DND-41 (cell line): ENCODE results near the gene P2RY11.

Experiments used
- ATAC-seq: fragments of 200-7000 bp; cut with Tn5 transposase; 3 replicates; pipeline ENCODE4 v1.9.1; 2021; ENCODE audit warnings: low read depth; ENCODE audit not compliant: insufficient read depth
- DNase-seq: peaks from one replicate; pipeline ENCODE4 v3.0.0-alpha.2; 2020
- H2AFZ ChIP-seq: 2 replicates; pipeline ENCODE4 v1.6.0; 2012; ENCODE audit warnings: low read depth, low read length
- H3K27ac ChIP-seq: 2 replicates; pipeline ENCODE4 v1.5.1; 2012; ENCODE audit warnings: low read length, inconsistent platforms
- H3K27me3 ChIP-seq: fragments of 200-600 bp; sonication (generic); 2 replicates; pipeline ENCODE4 v1.6.0; 2012; ENCODE audit warnings: low read length, mild to moderate bottlenecking, inconsistent platforms; ENCODE audit not compliant: insufficient read depth, poor library complexity
- H3K36me3 ChIP-seq: 2 replicates; pipeline ENCODE4 v1.5.1; 2012; ENCODE audit warnings: low read length, inconsistent platforms; ENCODE audit not compliant: insufficient read depth
- H3K4me1 ChIP-seq: 2 replicates; pipeline ENCODE4 v1.5.1; 2012; ENCODE audit warnings: mild to moderate bottlenecking, low read length; ENCODE audit not compliant: insufficient read depth
- H3K4me2 ChIP-seq: 2 replicates; pipeline ENCODE4 v1.6.0; 2012; ENCODE audit warnings: mild to moderate bottlenecking, moderate library complexity, low read length, inconsistent platforms; ENCODE audit not compliant: insufficient read depth
- H3K4me3 ChIP-seq, 2 experiments: fragments of 200-600 bp in 1 of 2; shearing (Covaris generic) in 1 of 2; 2 replicates each; pipeline ENCODE4 v1.5.1; 2012 to 2016; ENCODE audit warnings: inconsistent platforms in 2 of 2, low read length in 2 of 2, mild to moderate bottlenecking in 2 of 2, low read depth in 1 of 2, moderate library complexity in 1 of 2
- H3K79me2 ChIP-seq: 2 replicates; pipeline ENCODE4 v1.6.0; 2012; ENCODE audit warnings: low read length, inconsistent platforms; ENCODE audit not compliant: insufficient read depth
- H3K9ac ChIP-seq: 2 replicates; pipeline ENCODE4 v1.6.0; 2012; ENCODE audit warnings: low read depth, mild to moderate bottlenecking, inconsistent platforms, low read length, moderate library complexity
- H3K9me3 ChIP-seq: 2 replicates; pipeline ENCODE4 v1.5.1; 2012; ENCODE audit warnings: low read length, moderate library complexity, mild to moderate bottlenecking, inconsistent platforms; ENCODE audit not compliant: insufficient read depth, severe bottlenecking
- H4K20me1 ChIP-seq: 2 replicates; pipeline ENCODE4 v1.6.0; 2012; ENCODE audit warnings: low read length; ENCODE audit not compliant: insufficient read depth
- EZH2 ChIP-seq: IDR thresholded peaks from 3 replicates; pipeline ENCODE4 v1.6.1; 2012; ENCODE audit warnings: borderline replicate concordance, low read depth, mild to moderate bottlenecking, moderate library complexity, low read length, inconsistent platforms; ENCODE audit not compliant: severe bottlenecking
- TF ChIP-seq, protein P1 (sequence below): IDR thresholded peaks from 2 replicates; pipeline ENCODE4 v1.5.1; 2012; ENCODE audit warnings: borderline replicate concordance, low read length, moderate library complexity, mild to moderate bottlenecking; ENCODE audit not compliant: poor library complexity, severe bottlenecking; ENCODE audit errors: extremely low read depth

Gene P2RY11

GRCh38 chr19:10076535-10076934 lies 35.0 kb upstream of the P2RY11 start:
- Histone ChIP-seq H3K4me1 (no peaks in the 10 kb centered on the region), H3K4me2 (no peak overlapping the region), H3K79me2 (no peaks in the 10 kb centered on the region), H3K9me3 (no peaks in the 10 kb centered on the region), H2AFZ (no peak overlapping the region), H3K27ac (no peak overlapping the region), H4K20me1 (no peaks in the 10 kb centered on the region), H3K4me3 (no peak overlapping the region), H3K9ac (no peak overlapping the region), H3K27me3 (no peaks in the 10 kb centered on the region), H3K36me3 (no peaks in the 10 kb centered on the region)
- no peak for DNase-seq
- ATAC-seq: no peak
- TF ChIP-seq, protein P1, sequence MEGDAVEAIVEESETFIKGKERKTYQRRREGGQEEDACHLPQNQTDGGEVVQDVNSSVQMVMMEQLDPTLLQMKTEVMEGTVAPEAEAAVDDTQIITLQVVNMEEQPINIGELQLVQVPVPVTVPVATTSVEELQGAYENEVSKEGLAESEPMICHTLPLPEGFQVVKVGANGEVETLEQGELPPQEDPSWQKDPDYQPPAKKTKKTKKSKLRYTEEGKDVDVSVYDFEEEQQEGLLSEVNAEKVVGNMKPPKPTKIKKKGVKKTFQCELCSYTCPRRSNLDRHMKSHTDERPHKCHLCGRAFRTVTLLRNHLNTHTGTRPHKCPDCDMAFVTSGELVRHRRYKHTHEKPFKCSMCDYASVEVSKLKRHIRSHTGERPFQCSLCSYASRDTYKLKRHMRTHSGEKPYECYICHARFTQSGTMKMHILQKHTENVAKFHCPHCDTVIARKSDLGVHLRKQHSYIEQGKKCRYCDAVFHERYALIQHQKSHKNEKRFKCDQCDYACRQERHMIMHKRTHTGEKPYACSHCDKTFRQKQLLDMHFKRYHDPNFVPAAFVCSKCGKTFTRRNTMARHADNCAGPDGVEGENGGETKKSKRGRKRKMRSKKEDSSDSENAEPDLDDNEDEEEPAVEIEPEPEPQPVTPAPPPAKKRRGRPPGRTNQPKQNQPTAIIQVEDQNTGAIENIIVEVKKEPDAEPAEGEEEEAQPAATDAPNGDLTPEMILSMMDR: no peak
- TF ChIP-seq EZH2: no peak

DNA sequence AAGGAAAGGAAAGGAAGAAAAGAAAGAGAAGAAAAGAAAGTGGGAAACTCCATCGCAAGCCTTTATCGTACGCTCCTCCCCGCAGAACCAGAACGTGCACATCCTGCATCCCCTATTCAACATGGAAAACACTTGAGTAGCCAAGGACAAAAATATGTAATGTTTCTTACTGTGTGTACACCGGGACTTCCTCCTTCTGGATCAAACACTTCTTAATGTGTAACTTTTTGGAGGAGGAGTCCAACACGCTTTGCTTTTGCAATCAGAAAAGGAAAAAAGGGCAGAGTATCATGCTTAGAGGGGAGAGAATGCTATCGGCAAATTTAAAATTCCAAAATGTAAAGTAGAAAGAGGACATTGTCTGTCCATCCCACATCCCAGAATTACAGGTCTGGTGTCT lies 33.2 kb upstream of the P2RY11 start:
- Histone ChIP-seq H3K79me2 (no peaks in the 10 kb centered on the region), H3K9ac (no peak overlapping the region), H3K4me2 (no peak overlapping the region), H4K20me1 (no peaks in the 10 kb centered on the region), H3K9me3 (no peaks in the 10 kb centered on the region), H2AFZ (no peak overlapping the region), H3K27ac (no peak overlapping the region), H3K4me1 (no peaks in the 10 kb centered on the region), H3K36me3 (no peaks in the 10 kb centered on the region), H3K27me3 (no peaks in the 10 kb centered on the region), H3K4me3 (no peak overlapping the region)
- ATAC-seq: no peak
- DNase-seq: no peak
- TF ChIP-seq, protein P1: no peak
- no peak for TF ChIP-seq EZH2

GRCh38 chr19:10079031-10079453 lies 32.5 kb upstream of the P2RY11 start:
- no peak for ATAC-seq
- Histone ChIP-seq H3K9me3 (no peaks in the 10 kb centered on the region), H2AFZ (no peak overlapping the region), H3K36me3 (no peaks in the 10 kb centered on the region), H3K4me3 (no peak overlapping the region), H3K27me3 (no peaks in the 10 kb centered on the region), H3K9ac (no peak overlapping the region), H3K4me2 (no peak overlapping the region), H4K20me1 (no peaks in the 10 kb centered on the region), H3K27ac (no peak overlapping the region), H3K79me2 (no peaks in the 10 kb centered on the region), H3K4me1 (no peaks in the 10 kb centered on the region)
- TF ChIP-seq EZH2: no peak
- no peak for DNase-seq

- TF ChIP-seq, protein P1: no peak
- no peak for TF ChIP-seq EZH2
- H3K27me3 ChIP-seq: no peaks in the 10 kb centered on the region
- H3K4me1 ChIP-seq: peaks cover 16% of the 10 kb centered on the region
- no peak overlapping the region for H3K4me2 ChIP-seq
- H3K36me3 ChIP-seq: no peaks in the 10 kb centered on the region
- no peaks in the 10 kb centered on the region; the same call in 1 of the 2 replicates for H3K79me2 ChIP-seq
- ATAC-seq: no peak
- no peak overlapping the region for H3K4me3 ChIP-seq
- H3K9ac ChIP-seq: no peak overlapping the region
- H3K9me3 ChIP-seq: no peaks in the 10 kb centered on the region
- H3K27ac ChIP-seq: no peak overlapping the region
- no peak for DNase-seq
- H4K20me1 ChIP-seq: no peaks in the 10 kb centered on the region
- no peak overlapping the region for H2AFZ ChIP-seq
Observed at GRCh38 chr19:10083911-10084310, 27.6 kb upstream of the P2RY11 start.
